HG03025 (cell line): ENCODE results near the gene CELSR3.

Experiments
- ATAC-seq: cut with Tn5 transposase; IDR thresholded peaks from one replicate; pipeline ENCODE4 v1.9.1; 2021; ENCODE audit warnings: mild to moderate bottlenecking, moderate library complexity; ENCODE audit not compliant: unreplicated experiment, low FRiP score

The CELSR3 gene

DNA sequence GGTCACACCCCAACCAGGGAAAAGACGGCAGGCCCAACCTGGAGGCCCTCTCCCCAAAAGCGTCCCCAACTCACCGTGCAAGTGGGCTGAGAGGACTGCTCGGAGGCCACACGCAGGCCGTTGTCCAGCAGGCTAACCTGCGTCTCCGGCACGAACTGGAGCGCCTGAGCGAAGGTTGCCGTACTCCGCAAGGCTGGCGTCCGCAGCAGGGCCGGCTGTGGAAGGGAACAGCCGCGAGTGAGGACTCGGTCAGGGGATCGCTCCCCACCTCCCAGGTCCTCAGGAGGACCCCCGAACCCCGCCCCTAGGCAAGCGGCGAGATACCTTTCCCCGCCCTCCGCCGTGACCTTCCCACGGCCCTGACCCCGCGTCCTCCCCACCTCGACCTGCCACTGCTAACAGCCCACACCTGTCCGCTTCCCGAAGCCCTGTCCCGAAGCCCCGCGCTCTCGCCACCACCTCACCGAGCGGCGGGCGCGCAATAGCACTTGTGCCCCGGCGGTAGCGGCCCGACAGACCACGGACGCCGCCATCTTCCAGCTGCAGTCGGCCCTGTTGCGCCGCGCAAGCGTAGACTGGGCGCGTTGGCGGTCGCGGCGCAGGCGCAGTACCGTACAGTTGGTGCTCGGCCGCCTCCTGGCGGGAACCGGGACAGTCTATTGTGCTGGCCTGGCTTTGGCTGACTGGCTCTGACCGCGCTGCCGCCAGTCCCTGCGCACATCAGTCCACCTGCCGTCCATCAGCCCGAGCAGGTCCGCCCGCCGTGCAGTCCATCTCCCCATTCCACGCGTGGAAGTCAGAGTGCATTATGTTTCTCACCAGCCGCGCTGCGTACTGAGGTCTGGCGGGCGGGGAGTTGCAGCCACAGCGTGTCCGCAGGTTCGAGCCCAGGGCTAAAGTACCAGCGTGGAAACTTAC is 53.3 kb downstream of the CELSR3 start, which contains the start of gene UQCRC1:
Gene UQCRC1 (minus strand): TSS at position 559 of the 918 bp plus-strand sequence. CDS start 26 bp downstream, at position 533.
- ATAC-seq: peak; percentile 94

GRCh38 chr3:48607519-48607918 is 55.2 kb downstream of the CELSR3 start:
- ATAC-seq: no peak

DNA sequence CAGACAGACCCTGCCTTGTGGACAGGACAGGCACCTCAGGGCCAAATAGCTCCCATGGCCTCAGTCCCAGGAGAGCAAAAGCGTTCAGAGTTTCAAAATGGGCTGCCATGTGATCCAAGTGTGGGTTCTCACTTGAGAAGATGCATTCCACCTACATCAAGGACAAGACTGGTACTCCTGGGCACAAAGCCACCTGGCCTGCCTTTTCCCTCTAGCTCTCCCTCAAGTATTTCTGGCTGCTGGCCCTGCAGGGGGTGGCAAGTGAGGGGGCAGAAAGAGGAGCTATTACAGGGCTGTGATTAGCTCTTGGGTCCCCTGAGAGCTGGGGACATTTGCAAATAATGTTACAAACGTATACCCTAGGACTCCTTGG is 61.1 kb downstream of the CELSR3 start:
- ATAC-seq: no peak

DNA sequence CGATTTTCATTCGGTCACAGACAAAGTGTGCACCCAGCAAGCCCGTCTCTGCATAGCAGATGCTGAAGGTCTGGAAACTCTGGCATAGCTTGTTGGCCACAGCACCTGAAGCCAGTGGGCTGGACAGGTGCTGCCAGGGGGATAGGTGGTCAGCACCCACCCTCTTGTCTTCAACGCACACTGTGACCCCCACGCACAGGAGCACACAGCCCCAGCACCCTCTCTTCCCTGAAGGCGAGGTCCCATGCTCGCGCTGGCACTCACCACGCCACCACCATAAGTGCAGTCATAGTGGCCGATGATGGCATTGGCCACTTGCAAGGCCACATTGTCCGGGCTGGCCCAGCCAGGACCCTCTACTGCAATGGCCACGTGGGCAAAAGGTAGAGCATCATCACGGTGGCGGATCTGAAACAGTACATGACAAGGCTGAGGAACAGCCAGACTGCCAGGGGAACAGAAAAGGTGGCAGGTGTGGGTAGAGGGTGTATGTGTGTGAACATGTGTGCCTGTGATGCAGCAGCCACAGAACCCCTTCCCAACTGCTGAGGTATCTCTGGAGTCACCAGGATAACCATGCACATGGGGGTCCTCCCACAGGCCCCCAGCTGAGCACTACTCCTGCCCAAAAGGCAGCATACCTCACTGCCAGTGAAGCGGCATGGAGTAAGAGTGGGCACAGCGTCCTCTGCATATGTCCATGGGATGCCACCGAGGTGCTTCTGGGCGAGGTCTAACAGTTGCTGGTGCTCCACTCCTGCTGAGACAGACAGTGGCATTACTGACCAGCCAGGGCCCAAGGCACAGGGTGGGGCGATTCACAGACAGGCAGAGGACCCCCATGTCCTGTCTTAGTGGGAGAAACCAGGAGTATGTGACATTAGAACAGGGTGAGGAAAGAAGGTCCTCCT is 61.7 kb downstream of the CELSR3 start:
- ATAC-seq: no peak

DNA sequence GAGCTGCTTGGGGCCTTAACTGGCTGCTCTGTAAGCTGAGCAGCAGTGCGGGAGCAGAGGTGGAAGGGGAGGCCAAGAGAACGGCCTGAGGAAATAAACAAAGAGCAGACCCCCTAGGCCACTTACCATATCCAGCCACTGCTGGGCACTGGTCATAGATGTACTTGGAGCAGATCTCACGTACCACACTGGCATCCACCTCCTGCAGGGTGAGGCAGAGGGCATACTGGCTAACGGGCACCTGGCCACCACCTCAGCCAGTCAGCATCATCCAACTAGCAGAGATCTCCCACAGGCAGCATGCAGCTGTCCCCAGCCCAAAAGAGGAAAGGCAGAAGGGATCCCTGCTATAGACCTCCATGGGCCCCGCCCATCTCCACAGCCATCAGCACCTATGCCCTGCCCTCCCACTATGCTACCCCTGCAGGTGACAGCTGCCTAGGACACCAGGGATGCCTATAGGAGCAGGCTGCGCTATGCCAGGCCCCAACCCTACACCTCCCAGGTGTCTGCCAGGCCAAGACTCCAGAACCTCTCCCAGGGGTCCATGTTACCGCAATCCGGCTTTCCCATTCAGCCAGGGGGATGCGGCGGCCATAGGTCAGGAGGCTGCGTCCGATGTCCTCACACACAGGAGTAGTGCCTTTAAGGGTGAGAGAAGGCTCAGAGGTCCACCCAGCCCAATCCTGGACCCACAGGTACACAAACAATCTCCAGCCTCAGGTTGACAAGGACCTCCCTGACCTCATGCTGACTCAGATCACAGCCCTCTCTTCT is 63.0 kb downstream of the CELSR3 start:
- ATAC-seq: no peak

DNA sequence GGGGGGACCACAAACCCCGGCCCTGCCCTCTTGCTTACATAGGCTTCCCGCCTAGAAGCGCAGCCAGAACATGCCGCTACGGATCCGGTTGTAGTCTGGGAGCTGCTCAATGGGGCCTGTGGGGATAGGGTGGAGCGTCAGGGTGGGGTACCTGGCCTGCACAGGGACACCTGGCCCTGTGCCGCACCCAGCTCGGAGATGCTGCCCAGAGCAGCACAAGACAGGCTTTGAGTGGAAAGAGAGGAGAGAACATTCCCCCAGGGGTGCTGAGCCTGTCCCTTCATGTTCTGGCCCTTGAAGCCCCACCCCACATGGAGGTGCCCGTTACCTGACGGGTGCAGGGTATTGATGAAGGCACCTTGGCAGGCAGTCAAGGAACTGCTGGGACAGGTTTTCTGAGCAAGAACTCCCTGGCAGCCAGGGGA is 63.6 kb downstream of the CELSR3 start:
- ATAC-seq: no peak

GRCh38 chr3:48598323-48599076 is 64.2 kb downstream of the CELSR3 start:
- no peak for ATAC-seq

GRCh38 chr3:48597408-48597800 is 65.3 kb downstream of the CELSR3 start:
- ATAC-seq: no peak

DNA sequence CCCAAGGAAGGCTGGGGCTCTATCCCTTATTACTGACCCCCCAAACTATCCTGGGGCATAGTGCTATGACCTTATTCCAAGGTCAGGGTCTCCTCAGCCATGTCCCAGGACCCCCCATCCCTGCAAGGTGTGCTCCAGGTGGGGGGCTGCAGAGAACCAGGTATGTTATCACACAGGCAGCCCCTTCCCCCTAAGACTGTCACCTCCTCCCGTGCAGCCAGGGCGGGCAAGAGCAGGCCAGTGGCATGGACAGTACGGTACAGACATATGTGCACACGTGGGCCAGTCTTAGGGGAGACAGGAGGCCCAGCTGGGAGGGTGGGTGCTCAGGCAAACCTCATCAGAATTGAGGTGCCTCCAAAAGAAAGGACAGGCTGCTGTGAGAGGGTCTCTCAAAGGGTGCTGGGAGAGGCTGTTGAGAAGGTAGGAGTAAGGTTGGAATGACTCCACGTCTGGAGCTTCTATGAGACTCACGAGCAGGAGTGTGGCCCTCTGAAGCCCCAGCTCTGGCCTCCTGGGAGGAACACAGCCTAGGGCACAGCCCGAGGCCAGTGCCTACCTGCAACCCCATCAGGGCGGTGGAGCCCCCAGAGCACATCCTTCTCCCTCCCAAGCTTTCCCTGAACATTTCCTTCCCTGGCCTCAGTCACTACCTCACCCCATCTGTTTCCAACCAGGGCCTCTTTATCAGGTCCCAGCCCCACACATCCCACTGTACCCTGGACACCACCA is 65.8 kb downstream of the CELSR3 start:
- ATAC-seq: no peak

DNA sequence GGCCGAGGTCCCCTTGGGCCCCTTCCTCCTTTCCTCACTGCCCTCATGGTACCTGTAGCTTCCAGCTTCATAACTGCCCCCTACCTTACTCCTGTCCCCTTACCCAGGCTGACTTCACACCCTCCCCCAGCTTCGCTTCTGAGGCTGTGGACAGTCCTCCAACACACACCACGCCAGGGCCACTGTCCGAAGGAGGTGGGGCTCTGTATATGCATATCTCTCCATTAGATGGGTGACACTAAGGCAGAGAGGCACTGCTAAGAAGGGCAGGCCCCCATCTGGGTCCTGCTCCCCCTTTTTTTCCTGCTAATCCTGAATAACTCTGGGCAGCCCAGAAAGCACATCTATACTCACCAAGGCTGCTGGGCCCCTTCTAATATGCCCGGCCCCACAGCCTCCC is 66.5 kb downstream of the CELSR3 start:
- no peak for ATAC-seq

GRCh38 chr3:48595526-48596121 is 67.1 kb downstream of the CELSR3 start:
- no peak for ATAC-seq

DNA sequence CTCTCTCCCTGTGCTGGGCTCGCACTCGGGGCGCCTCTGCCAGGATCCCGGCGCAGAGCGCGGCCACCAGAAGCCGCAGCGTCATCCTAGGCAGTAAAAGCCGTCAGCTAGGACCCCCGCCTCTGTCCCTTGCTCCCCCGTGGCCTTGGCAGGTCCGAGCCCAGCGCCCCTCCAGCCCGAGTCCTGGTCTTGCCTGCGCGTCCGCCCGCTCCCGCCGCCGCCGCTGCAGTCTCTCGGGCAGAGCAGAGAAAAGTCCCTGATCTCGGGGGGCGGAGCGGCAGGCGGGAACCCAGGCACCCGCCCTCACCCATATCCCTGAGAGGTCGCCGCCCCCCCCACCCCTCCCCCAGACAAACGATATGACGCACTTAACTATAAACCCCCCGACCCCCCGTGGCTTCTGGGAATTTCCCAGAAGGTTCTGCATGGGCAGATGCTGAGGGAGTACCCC is 67.6 kb downstream of the CELSR3 start, which contains the start of gene COL7A1:
Gene COL7A1 (minus strand): TSS at position 255 of the 451 bp plus-strand sequence. CDS start 170 bp downstream, at position 85.
- ATAC-seq: no peak

DNA sequence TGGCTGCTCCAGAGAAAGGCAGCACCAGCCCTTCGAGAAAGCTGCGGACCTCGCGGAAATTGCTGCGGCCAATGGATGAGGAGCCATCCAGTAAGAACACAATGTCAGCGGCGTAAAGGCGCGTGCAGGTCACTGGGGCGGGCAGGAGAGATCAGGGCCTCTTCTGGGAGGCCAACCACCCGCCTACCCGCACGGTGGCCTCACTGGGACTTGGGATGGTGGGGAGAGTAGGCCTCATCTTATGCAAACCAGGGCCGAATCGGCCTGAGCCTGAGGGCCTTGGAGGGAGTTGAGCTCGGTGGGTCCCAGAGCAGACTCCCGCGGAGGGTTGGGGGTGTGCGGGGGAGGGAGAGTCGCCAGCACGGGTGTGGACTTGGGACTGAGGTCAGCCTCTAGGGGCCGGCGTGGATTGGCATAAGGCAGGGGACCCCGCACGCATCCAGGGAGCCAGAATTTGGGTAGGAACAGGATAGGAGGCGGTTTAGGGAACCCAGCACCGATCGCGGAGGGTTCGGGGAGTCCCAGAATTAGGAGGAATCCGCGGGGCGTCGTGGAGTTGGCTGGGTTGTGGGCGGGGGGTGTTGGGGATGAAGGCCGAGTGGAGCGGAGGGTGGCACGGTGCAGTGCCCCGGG is 68.2 kb downstream of the CELSR3 start:
- no peak for ATAC-seq

GRCh38 chr3:48593337-48593736 is 69.3 kb downstream of the CELSR3 start:
- ATAC-seq: no peak

GRCh38 chr3:48592519-48593087 is 70.1 kb downstream of the CELSR3 start:
- no peak for ATAC-seq

DNA sequence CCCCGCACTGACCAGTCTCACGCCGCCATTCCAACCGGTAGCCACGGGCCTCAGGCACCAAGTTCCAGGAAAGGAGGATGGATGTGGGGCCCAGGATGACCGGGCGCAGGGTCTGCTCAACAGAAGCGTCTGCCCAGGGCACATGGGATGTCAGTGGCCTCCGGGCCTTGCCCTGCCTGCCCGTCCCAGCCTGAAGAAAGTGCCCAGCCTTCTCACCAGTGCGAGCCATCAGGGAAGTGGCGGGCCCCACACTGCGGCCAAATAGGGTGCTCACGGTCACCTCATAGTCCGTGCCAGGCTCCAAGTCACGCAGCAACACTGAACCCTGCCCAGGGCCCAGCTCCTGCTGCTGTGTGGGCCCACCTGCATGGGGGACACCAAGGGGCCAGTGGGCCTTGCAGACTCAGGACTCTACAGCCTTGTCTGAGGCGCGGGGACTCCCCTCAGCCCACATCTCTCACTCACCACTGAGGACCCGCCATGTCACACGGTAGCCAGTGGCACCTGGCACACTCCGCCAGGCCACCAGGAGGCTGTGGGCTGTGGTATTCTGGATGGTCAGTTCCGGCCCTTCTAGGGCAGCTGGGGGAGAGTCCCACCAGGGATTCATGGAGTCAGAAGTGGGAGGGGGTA is 70.7 kb downstream of the CELSR3 start:
- ATAC-seq: no peak

DNA sequence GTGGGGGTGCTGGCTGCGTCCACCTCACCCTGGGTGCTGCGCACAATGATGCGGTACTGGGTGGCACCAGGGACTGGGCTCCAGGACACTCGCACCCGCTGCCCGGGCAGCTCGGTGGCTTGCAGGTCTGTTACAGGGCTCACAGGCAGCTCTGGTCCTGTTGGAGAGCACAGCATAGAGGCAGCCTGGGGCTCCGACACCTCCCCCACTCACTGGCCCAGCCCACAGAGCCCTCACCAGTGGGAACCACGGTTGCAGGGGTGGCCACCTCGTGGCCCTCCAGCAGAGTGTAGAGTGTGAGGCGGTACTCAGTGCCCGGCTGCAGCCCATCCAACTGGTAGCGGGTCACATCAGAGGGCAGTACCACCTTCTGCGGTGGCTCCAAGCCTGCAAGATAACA is 71.2 kb downstream of the CELSR3 start:
- ATAC-seq: no peak
